NB4 (cell line): Measurements from ENCODE around the gene LRMDA.

ENCODE experiments used
- DNase-seq: peaks from one replicate; pipeline ENCODE4 v3.0.0; 2010; ENCODE audit warnings: low read depth
- H3K4me3 ChIP-seq: one replicate; pipeline ENCODE4 v1.5.1; 2011; ENCODE audit warnings: mild to moderate bottlenecking, low read depth, low read length, moderate library complexity
- CTCF ChIP-seq: IDR thresholded peaks from one replicate; pipeline ENCODE4 v1.5.1; 2012; ENCODE audit warnings: low read depth, low read length
- MAX ChIP-seq: IDR thresholded peaks from 2 replicates; pipeline ENCODE4 v1.6.1; 2011; ENCODE audit warnings: low read depth, low read length
- MYC ChIP-seq: IDR thresholded peaks from 2 replicates; pipeline ENCODE4 v1.6.1; 2011; ENCODE audit warnings: low read depth, low read length
- POLR2A ChIP-seq: IDR thresholded peaks from 2 replicates; pipeline ENCODE4 v1.6.1; 2011; ENCODE audit warnings: mild to moderate bottlenecking; ENCODE audit not compliant: insufficient read length; ENCODE audit errors: extremely low read depth

The LRMDA gene

GRCh38 chr10:76399226-76399625 lies 967.8 kb downstream of the LRMDA start:
- TF ChIP-seq CTCF (no peak), POLR2A (no peak), MYC (no peak), MAX (no peak)
- no peak overlapping the region for H3K4me3 ChIP-seq
- DNase-seq = no peak

GRCh38 chr10:76401006-76401405 lies 969.6 kb downstream of the LRMDA start:
- no peak overlapping the region for H3K4me3 ChIP-seq
- no peak for TF ChIP-seq POLR2A
- no peak for TF ChIP-seq MAX
- no peak for TF ChIP-seq CTCF
- TF ChIP-seq MYC = no peak
- DNase-seq = no peak

- TF ChIP-seq POLR2A (no peak), MYC (no peak), MAX (no peak), CTCF (no peak)
- peak; percentile 60 for DNase-seq
- H3K4me3 ChIP-seq = no peak overlapping the region
Observed at GRCh38 chr10:76403912-76404311, 972.5 kb downstream of the LRMDA start.

GRCh38 chr10:76404531-76404930 lies 973.1 kb downstream of the LRMDA start:
- H3K4me3 ChIP-seq = no peak overlapping the region

GRCh38 chr10:76405922-76406321 lies 974.5 kb downstream of the LRMDA start:
- no peak overlapping the region for H3K4me3 ChIP-seq
- TF ChIP-seq MYC (no peak), CTCF (no peak), POLR2A (no peak), MAX (no peak)
- no peak for DNase-seq

More at GRCh38 chr10:76404531-76404930, 973.1 kb downstream of the LRMDA start:
- TF ChIP-seq POLR2A (no peak), CTCF (no peak), MAX (no peak), MYC (no peak)
- no peak for DNase-seq

- H3K4me3 ChIP-seq = no peak overlapping the region
- TF ChIP-seq POLR2A = no peak
- TF ChIP-seq MAX = no peak
- no peak for TF ChIP-seq CTCF
- TF ChIP-seq MYC = no peak
- DNase-seq = no peak
Observed at GRCh38 chr10:76408646-76409045, 977.2 kb downstream of the LRMDA start.
